Measurements from ENCODE around the gene PIK3R1. TPM values are rescaled to one million over a fixed set of nuclear protein-coding genes. Genes with fewer than 3 reads are reported as not detected.

The PIK3R1 gene
- polyA plus RNA-seq, 1 experiment, result 7.6 TPM

GRCh38 chr5:68298479-68298878 is 82.9 kb downstream of the PIK3R1 start:
- TF ChIP-seq, protein P1, sequence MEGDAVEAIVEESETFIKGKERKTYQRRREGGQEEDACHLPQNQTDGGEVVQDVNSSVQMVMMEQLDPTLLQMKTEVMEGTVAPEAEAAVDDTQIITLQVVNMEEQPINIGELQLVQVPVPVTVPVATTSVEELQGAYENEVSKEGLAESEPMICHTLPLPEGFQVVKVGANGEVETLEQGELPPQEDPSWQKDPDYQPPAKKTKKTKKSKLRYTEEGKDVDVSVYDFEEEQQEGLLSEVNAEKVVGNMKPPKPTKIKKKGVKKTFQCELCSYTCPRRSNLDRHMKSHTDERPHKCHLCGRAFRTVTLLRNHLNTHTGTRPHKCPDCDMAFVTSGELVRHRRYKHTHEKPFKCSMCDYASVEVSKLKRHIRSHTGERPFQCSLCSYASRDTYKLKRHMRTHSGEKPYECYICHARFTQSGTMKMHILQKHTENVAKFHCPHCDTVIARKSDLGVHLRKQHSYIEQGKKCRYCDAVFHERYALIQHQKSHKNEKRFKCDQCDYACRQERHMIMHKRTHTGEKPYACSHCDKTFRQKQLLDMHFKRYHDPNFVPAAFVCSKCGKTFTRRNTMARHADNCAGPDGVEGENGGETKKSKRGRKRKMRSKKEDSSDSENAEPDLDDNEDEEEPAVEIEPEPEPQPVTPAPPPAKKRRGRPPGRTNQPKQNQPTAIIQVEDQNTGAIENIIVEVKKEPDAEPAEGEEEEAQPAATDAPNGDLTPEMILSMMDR (IDR thresholded peaks at IDR 0.05; ENCODE audit: low read depth, low read length), result no peak
- Histone ChIP-seq H3K4me3 (ENCODE audit: low read depth, low read length) (no peak overlapping the region), H3K27ac (ENCODE audit: low read depth, low read length) (no peak overlapping the region), H3K9me3 (ENCODE audit: control insufficient read depth, insufficient read depth, low read length) (no peaks in the 10 kb centered on the region), H3K27me3 (ENCODE audit: control insufficient read depth, insufficient read depth, low read length) (no peaks in the 10 kb centered on the region)
- ChIA-PET CTCF (interaction anchor here (1.3 to 5.3 kb wide), 3 partner anchors 12 to 1052 kb away, joined by 3 to 52 read pairs (median 3); no protein-coding TSS in a partner anchor), POLR2A (no interaction called here)
- no peak for DNase-seq (ENCODE audit: low read depth, low spot score)

DNA sequence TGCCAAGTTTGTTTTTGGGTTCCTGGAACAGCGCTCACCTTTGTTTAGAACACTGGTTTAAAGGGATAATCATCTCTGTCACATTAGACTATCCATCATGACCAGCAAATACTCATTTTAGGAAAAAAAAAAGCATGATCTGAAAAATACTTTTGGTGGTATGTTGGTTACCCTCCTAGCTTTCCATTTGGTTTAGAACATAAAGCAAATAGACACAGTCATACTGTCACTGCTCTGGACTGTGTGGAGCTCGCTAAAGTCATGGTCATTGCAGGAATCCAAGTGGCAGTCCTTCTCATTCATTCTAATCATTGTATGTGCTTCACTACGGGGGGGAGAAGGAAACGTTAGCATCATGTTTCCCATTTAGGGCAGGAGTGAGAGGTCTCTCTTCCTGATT is 83.5 kb downstream of the PIK3R1 start:
- TF ChIP-seq, protein P1 (IDR thresholded peaks at IDR 0.05; ENCODE audit: low read depth, low read length), result no peak
- CTCF ChIA-PET, result interaction anchor here (5.3 kb wide), 1 partner anchor 13 kb away, joined by 52 read pairs; no protein-coding TSS in a partner anchor
- Histone ChIP-seq H3K9me3 (ENCODE audit: control insufficient read depth, insufficient read depth, low read length) (no peaks in the 10 kb centered on the region), H3K27ac (ENCODE audit: low read depth, low read length) (no peak overlapping the region), H3K4me3 (ENCODE audit: low read depth, low read length) (no peak overlapping the region), H3K27me3 (ENCODE audit: control insufficient read depth, insufficient read depth, low read length) (no peaks in the 10 kb centered on the region)
- POLR2A ChIA-PET, result interaction anchor here (0.5 kb wide), 1 partner anchor 277 kb away, joined by 4 read pairs; no protein-coding TSS in a partner anchor
- DNase-seq (ENCODE audit: low read depth, low spot score), result no peak

DNA sequence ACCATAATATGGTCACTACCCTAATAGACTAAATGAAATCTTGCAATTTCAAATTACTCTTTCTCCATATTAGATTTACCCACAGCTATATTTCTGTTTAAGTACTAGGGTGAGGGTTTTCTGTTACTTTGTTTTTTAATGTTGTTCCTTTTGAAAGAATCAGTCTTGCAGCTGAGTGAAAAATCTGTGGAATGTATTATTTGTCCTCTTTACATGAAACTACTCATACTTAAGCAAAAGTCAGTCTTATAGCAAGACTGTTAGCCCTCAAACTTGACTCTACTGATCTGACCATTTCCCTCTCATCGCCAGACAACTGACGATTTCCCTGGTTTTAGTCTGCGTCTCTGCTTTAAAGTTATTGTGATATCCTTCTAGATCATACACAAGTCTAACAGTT is 84.0 kb downstream of the PIK3R1 start:
- ChIA-PET POLR2A (interaction anchor here (0.5 kb wide), 1 partner anchor 276 kb away, joined by 4 read pairs; no protein-coding TSS in a partner anchor), CTCF (interaction anchor here (5.3 kb wide), 1 partner anchor 13 kb away, joined by 52 read pairs; no protein-coding TSS in a partner anchor)
- TF ChIP-seq, protein P1 (IDR thresholded peaks at IDR 0.05; ENCODE audit: low read depth, low read length), result no peak

DNA sequence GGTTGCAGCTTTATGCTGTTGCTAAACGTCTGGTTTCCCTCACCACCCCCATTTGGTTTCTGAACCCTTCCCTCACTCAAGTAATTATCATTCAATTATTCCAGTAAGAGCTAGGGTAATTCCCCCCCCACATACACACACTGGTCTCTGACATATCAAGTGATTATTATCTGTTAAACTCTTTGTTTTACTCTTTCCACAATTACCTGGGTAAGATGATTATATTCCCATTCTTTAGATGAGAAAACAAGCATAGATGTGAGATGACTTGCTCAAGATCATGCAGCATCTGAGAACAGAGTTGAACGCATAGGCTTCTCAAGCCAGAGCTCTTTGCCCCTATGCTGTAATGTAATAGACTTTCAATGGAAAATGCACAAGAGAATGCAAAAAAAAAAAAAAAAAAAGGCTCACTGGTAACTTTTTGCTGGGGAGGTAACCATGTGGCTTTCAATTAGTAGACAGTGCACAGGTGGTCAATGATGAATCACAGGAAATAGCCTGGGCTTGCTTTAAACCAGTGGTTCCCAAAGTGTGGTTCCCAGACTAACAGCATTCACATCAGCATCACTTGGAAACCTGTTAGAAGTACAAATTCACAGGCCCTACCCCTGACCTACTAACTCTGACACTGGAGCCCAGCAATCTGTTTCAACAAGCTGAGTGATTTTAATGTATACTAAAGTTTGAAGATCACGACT is 87.6 kb downstream of the PIK3R1 start:
- no peak overlapping the region for H3K27ac ChIP-seq (ENCODE audit: low read depth, low read length)
- ChIA-PET POLR2A (no interaction called here), CTCF (interaction anchor here (0.6 to 1.0 kb wide), 2 partner anchors 17 to 152 kb away, joined by 3 to 4 read pairs; no protein-coding TSS in a partner anchor)
- peaks cover 2% of the 10 kb centered on the region for H3K27me3 ChIP-seq (ENCODE audit: control insufficient read depth, insufficient read depth, low read length)
- TF ChIP-seq, protein P1 (IDR thresholded peaks at IDR 0.05; ENCODE audit: low read depth, low read length), result no peak
- no peak for DNase-seq (ENCODE audit: low read depth, low spot score)
- H3K9me3 ChIP-seq (ENCODE audit: control insufficient read depth, insufficient read depth, low read length), result no peaks in the 10 kb centered on the region
- H3K4me3 ChIP-seq (ENCODE audit: low read depth, low read length), result no peak overlapping the region

More for the DNA sequence above, 84.0 kb downstream of the PIK3R1 start:
- Histone ChIP-seq H3K9me3 (ENCODE audit: control insufficient read depth, insufficient read depth, low read length) (no peaks in the 10 kb centered on the region), H3K4me3 (ENCODE audit: low read depth, low read length) (no peak overlapping the region), H3K27me3 (ENCODE audit: control insufficient read depth, insufficient read depth, low read length) (no peaks in the 10 kb centered on the region), H3K27ac (ENCODE audit: low read depth, low read length) (no peak overlapping the region)
- DNase-seq (ENCODE audit: low read depth, low spot score), result no peak

GRCh38 chr5:68303754-68304420 is 88.3 kb downstream of the PIK3R1 start:
- TF ChIP-seq, protein P1 (IDR thresholded peaks at IDR 0.05; ENCODE audit: low read depth, low read length), result no peak
- CTCF ChIA-PET, result no interaction called here
- Histone ChIP-seq H3K27ac (ENCODE audit: low read depth, low read length) (no peak overlapping the region), H3K4me3 (ENCODE audit: low read depth, low read length) (no peak overlapping the region), H3K9me3 (ENCODE audit: control insufficient read depth, insufficient read depth, low read length) (no peaks in the 10 kb centered on the region), H3K27me3 (ENCODE audit: control insufficient read depth, insufficient read depth, low read length) (peaks cover 2% of the 10 kb centered on the region)
- DNase-seq (ENCODE audit: low read depth, low spot score), result no peak
- POLR2A ChIA-PET, result no interaction called here

All from AG04450 (cell line).